HG03045 (cell line): ENCODE results near the gene CYP46A1.

Experiments
- ATAC-seq: cut with Tn5 transposase; IDR thresholded peaks from one replicate; pipeline ENCODE4 v1.9.1; 2021; ENCODE audit warnings: mild to moderate bottlenecking, moderate library complexity; ENCODE audit not compliant: unreplicated experiment

The CYP46A1 gene

GRCh38 chr14:99707420-99707819, 23.3 kb downstream of the CYP46A1 start:
- no peak for ATAC-seq

- no peak for ATAC-seq
Observed at GRCh38 chr14:99707921-99708320, 23.8 kb downstream of the CYP46A1 start.

GRCh38 chr14:99708449-99708848, 24.4 kb downstream of the CYP46A1 start:
- ATAC-seq = no peak

- ATAC-seq = no peak
Observed at GRCh38 chr14:99713972-99714371, 29.9 kb downstream of the CYP46A1 start.

GRCh38 chr14:99715266-99716000, 31.3 kb downstream of the CYP46A1 start:
- no peak for ATAC-seq

GRCh38 chr14:99716091-99716849, 32.2 kb downstream of the CYP46A1 start:
- no peak for ATAC-seq

- no peak for ATAC-seq
Observed at GRCh38 chr14:99716850-99717681, 33.0 kb downstream of the CYP46A1 start.

- no peak for ATAC-seq
Observed at GRCh38 chr14:99717682-99718013, 33.5 kb downstream of the CYP46A1 start.

- ATAC-seq = no peak
Observed at GRCh38 chr14:99718031-99718810, 34.1 kb downstream of the CYP46A1 start.

GRCh38 chr14:99718811-99719192, 34.7 kb downstream of the CYP46A1 start:
- ATAC-seq = no peak

- ATAC-seq = no peak
Observed at GRCh38 chr14:99720941-99721791, 37.1 kb downstream of the CYP46A1 start.

- ATAC-seq = no peak
Observed at GRCh38 chr14:99721792-99722516, 37.9 kb downstream of the CYP46A1 start.

- ATAC-seq = no peak
Observed at GRCh38 chr14:99722741-99723140, 38.6 kb downstream of the CYP46A1 start.

- ATAC-seq = no peak
Observed at GRCh38 chr14:99724196-99724891, 40.2 kb downstream of the CYP46A1 start.

- ATAC-seq = no peak
Observed at GRCh38 chr14:99724939-99725773, 41.1 kb downstream of the CYP46A1 start.

- no peak for ATAC-seq
Observed at GRCh38 chr14:99725774-99726537, 41.9 kb downstream of the CYP46A1 start.

GRCh38 chr14:99726538-99727095, 42.5 kb downstream of the CYP46A1 start:
- ATAC-seq = no peak
